ENCODE results near the gene PRKAG3. TPM values are rescaled to one million over a fixed set of nuclear protein-coding genes. Genes with fewer than 3 reads are reported as not detected.

The PRKAG3 gene
- polyA plus RNA-seq, 3 donors from 2014 or later = not detected

- H3K27ac Mint-ChIP-seq = no peak overlapping the region
- H3K4me3 Mint-ChIP-seq = no peak overlapping the region
- DNase-seq = no peak
- H3K4me1 Mint-ChIP-seq = no peaks in the 10 kb centered on the region
- no peaks in the 10 kb centered on the region for H3K9me3 Mint-ChIP-seq
- H3K27me3 Mint-ChIP-seq (ENCODE audit: low read depth in 3 of 3) = peaks cover 1 to 10% (median 5%) of the 10 kb centered on the region in 3 donors
- H3K36me3 Mint-ChIP-seq = no peaks in the 10 kb centered on the region
Observed at GRCh38 chr2:218811382-218811781, 20.2 kb downstream of the PRKAG3 start.

DNA sequence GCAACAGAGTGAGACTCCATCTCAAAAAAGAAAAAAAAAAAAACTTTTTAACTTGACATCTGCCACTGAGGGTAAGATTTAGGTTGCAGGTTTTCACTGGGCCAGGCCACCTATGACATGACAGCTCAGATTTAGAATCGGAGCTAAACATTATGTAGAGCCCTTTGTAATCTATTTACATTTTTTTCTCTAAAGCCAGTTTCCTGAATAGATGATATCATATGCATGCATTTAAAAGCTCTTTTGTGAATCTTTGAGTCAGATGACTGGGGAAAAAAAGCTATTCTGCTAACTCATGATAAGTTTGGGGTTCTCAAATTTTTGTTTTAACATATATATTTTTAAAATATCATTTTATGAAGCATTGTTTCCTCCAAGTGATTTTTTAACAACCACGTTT lies 21.3 kb downstream of the PRKAG3 start:
- peaks cover 0 to 4% (median under 1%) of the 10 kb centered on the region in 6 donors for H3K9me3 Mint-ChIP-seq
- no peak overlapping the region for H3K4me3 Mint-ChIP-seq
- no peaks in the 10 kb centered on the region for H3K4me1 Mint-ChIP-seq
- no peak overlapping the region for H3K27ac Mint-ChIP-seq
- peaks cover 1 to 11% (median 5%) of the 10 kb centered on the region in 3 donors for H3K27me3 Mint-ChIP-seq (ENCODE audit: low read depth in 3 of 3)
- H3K36me3 Mint-ChIP-seq = peaks cover 0 to under 1% (median 0%) of the 10 kb centered on the region in 3 donors
- DNase-seq = no peak

- Mint-ChIP-seq H3K27ac (no peak overlapping the region), H3K4me3 (no peak overlapping the region)
Observed at GRCh38 chr2:218809515-218809914, 22.1 kb downstream of the PRKAG3 start.

GRCh38 chr2:218807626-218808025 lies 24.0 kb downstream of the PRKAG3 start:
- Mint-ChIP-seq H3K36me3 (peaks cover 0 to 7% (median 0%) of the 10 kb centered on the region in 3 donors), H3K27ac (no peak overlapping the region), H3K4me3 (no peak overlapping the region), H3K27me3 (ENCODE audit: low read depth in 3 of 3) (peaks cover 3 to 23% (median 11%) of the 10 kb centered on the region in 3 donors), H3K4me1 (peaks cover 0 to under 1% of the 10 kb centered on the region in 2 donors), H3K9me3 (peaks cover 0 to 17% (median 9%) of the 10 kb centered on the region in 6 donors)
- no peak for DNase-seq

More at GRCh38 chr2:218809515-218809914, 22.1 kb downstream of the PRKAG3 start:
- peaks cover 1 to 19% (median 7%) of the 10 kb centered on the region in 3 donors for H3K27me3 Mint-ChIP-seq (ENCODE audit: low read depth in 3 of 3)
- DNase-seq = no peak
- no peaks in the 10 kb centered on the region for H3K4me1 Mint-ChIP-seq
- peaks cover 0 to 7% (median 0%) of the 10 kb centered on the region in 3 donors for H3K36me3 Mint-ChIP-seq
- H3K9me3 Mint-ChIP-seq = peaks cover 0 to 12% (median 6%) of the 10 kb centered on the region in 6 donors

DNA sequence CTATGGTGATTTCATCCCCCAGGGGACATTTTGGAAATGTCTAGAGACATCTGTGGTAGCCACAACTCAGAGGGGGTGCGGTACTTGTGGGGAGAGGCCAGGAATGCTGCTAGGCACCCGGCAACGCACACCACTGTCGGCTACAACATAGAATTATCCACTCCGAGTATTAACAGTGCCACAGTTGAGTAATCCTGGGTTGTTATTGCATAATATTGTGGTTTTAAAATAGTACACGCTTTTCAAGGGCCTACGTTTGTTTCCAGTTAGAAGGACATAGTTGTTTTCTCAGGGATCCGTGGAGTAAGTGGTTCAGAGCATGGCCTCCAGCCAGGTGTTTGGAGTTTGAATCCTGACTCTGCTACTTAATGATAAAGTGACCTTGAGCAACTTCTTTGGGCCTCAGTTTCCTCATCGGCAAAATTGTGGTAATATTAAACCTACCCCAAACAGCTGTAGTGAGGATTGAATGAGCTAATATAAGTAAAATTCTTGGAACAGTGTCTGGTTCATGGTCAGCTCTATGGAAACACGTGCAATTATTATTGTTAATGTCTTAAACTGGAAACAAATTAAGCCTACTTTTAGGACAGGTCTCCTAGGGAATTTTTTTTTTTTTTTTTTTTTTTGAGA lies 25.1 kb downstream of the PRKAG3 start:
- Mint-ChIP-seq H3K36me3 (peaks cover 0 to 7% (median 0%) of the 10 kb centered on the region in 3 donors), H3K27ac (no peak overlapping the region), H3K4me1 (peaks cover 4 to 5% of the 10 kb centered on the region in 2 donors), H3K27me3 (ENCODE audit: low read depth in 3 of 3) (peaks cover 7 to 26% (median 13%) of the 10 kb centered on the region in 3 donors), H3K4me3 (no peak overlapping the region), H3K9me3 (peaks cover 0 to 17% (median 9%) of the 10 kb centered on the region in 6 donors)
- DNase-seq = no peak

DNA sequence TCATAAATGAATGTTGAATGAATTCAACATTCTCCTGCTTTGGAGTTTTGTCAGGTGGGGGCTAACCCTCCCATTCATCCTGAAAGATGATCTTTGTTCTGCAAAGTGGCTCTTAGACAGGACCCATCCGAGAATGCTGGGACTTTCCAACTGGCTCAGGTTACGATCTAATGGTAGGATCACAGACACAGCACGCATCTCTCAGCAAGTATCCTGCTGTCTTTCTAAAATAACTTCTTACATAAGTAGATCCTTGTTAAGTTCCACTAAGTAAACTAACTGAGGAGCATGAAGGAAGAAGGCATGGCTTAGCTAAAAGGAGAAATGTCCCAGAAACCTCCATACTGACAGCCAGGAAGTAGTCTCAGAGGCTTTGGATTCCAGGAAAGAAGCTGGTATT lies 26.0 kb downstream of the PRKAG3 start:
- H3K36me3 Mint-ChIP-seq = peaks cover 0 to 7% (median 0%) of the 10 kb centered on the region in 3 donors
- no peak for DNase-seq

GRCh38 chr2:218804817-218805216 lies 26.8 kb downstream of the PRKAG3 start:
- H3K27ac Mint-ChIP-seq = no peak overlapping the region
- H3K27me3 Mint-ChIP-seq (ENCODE audit: low read depth in 3 of 3) = peaks cover 7 to 22% (median 13%) of the 10 kb centered on the region in 3 donors
- H3K4me1 Mint-ChIP-seq = peaks cover 4 to 5% of the 10 kb centered on the region in 2 donors
- peaks cover 0 to 7% (median 0%) of the 10 kb centered on the region in 3 donors for H3K36me3 Mint-ChIP-seq
- DNase-seq = no peak
- no peak overlapping the region for H3K4me3 Mint-ChIP-seq
- peaks cover 0 to 17% (median 9%) of the 10 kb centered on the region in 6 donors for H3K9me3 Mint-ChIP-seq

More for the DNA sequence above, 26.0 kb downstream of the PRKAG3 start:
- Mint-ChIP-seq H3K4me1 (peaks cover 4 to 5% of the 10 kb centered on the region in 2 donors), H3K27me3 (ENCODE audit: low read depth in 3 of 3) (peaks cover 7 to 22% (median 13%) of the 10 kb centered on the region in 3 donors), H3K4me3 (no peak overlapping the region), H3K9me3 (peaks cover 0 to 17% (median 9%) of the 10 kb centered on the region in 6 donors), H3K27ac (no peak overlapping the region)

- H3K9me3 Mint-ChIP-seq = peaks cover 0 to 17% (median 9%) of the 10 kb centered on the region in 6 donors
- H3K27ac Mint-ChIP-seq = no peak overlapping the region
- H3K27me3 Mint-ChIP-seq (ENCODE audit: low read depth in 3 of 3) = peaks cover 10 to 16% (median 12%) of the 10 kb centered on the region in 3 donors
- H3K4me1 Mint-ChIP-seq = peaks cover 4 to 5% of the 10 kb centered on the region in 2 donors
- DNase-seq = peak in 2 of 3 donors; percentile 0 to 13
- H3K36me3 Mint-ChIP-seq = peaks cover 0 to 7% (median 0%) of the 10 kb centered on the region in 3 donors
- no peak overlapping the region for H3K4me3 Mint-ChIP-seq
Observed at GRCh38 chr2:218802386-218802994, 29.1 kb downstream of the PRKAG3 start.

GRCh38 chr2:218799990-218800389 lies 31.6 kb downstream of the PRKAG3 start:
- no peak overlapping the region for H3K4me3 Mint-ChIP-seq
- peaks cover 4 to 5% of the 10 kb centered on the region in 2 donors for H3K4me1 Mint-ChIP-seq
- no peak for DNase-seq
- H3K27me3 Mint-ChIP-seq (ENCODE audit: low read depth in 3 of 3) = peaks cover 9 to 15% (median 10%) of the 10 kb centered on the region in 3 donors
- H3K27ac Mint-ChIP-seq = no peak overlapping the region
- peaks cover 0 to 3% (median 0%) of the 10 kb centered on the region in 3 donors for H3K36me3 Mint-ChIP-seq
- peaks cover 0 to 11% (median 7%) of the 10 kb centered on the region in 6 donors for H3K9me3 Mint-ChIP-seq

GRCh38 chr2:218798767-218799504 lies 32.7 kb downstream of the PRKAG3 start:
- DNase-seq = no peak
- no peak overlapping the region for H3K27ac Mint-ChIP-seq

GRCh38 chr2:218796691-218797090 lies 34.9 kb downstream of the PRKAG3 start:
- no peak overlapping the region for H3K4me3 Mint-ChIP-seq
- no peaks in the 10 kb centered on the region for H3K4me1 Mint-ChIP-seq
- DNase-seq = no peak
- H3K27ac Mint-ChIP-seq = no peak overlapping the region
- peaks cover 2 to 5% (median 5%) of the 10 kb centered on the region in 3 donors for H3K27me3 Mint-ChIP-seq (ENCODE audit: low read depth in 3 of 3)
- no peaks in the 10 kb centered on the region for H3K9me3 Mint-ChIP-seq
- no peaks in the 10 kb centered on the region for H3K36me3 Mint-ChIP-seq

More at GRCh38 chr2:218798767-218799504, 32.7 kb downstream of the PRKAG3 start:
- Mint-ChIP-seq H3K36me3 (no peaks in the 10 kb centered on the region), H3K9me3 (peaks cover 0 to under 1% (median 0%) of the 10 kb centered on the region in 6 donors), H3K4me1 (peaks cover 4 to 5% of the 10 kb centered on the region in 2 donors), H3K27me3 (ENCODE audit: low read depth in 3 of 3) (peaks cover 4 to 10% (median 6%) of the 10 kb centered on the region in 3 donors), H3K4me3 (no peak overlapping the region)

GRCh38 chr2:218792433-218792832 lies 39.2 kb downstream of the PRKAG3 start:
- Mint-ChIP-seq H3K9me3 (no peaks in the 10 kb centered on the region), H3K4me3 (no peak overlapping the region), H3K27me3 (ENCODE audit: low read depth in 3 of 3) (peaks cover 3 to 6% (median 4%) of the 10 kb centered on the region in 3 donors), H3K27ac (no peak overlapping the region), H3K4me1 (no peaks in the 10 kb centered on the region), H3K36me3 (no peaks in the 10 kb centered on the region)
- DNase-seq = no peak

DNA sequence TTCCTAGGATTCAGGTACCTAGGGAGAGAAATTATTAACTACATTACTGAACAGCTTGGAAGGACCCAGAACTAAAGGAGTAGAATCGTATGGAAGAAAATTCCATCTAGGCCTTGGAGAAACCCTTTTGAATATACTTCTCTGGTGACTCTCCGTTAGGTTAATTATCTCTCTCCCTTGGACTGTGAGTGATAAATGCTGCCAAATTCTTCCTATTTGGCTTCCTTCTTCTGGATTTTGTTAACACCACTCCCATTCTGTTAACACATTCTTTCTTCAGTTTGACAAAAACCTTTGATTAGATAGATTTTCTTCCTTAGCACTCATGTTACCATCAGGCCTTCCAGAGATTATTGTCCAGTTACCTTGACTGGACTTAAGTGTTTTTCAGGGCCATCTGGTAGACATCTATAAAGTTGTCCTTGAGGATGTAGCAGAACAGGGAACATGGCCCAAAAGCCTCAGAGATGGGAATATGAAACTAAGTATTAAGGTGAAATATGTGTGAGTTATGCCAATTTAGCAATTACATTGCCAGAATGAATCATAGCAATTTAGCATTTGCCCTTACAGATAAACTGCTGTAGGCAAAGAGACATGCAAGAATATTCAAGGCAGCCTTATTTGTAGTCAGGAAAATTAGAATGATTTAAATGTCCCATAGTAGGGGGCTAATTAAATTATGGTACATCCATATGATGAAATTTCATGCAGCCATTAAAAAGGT lies 42.9 kb downstream of the PRKAG3 start:
- H3K27ac Mint-ChIP-seq = no peak overlapping the region
- H3K9me3 Mint-ChIP-seq = peaks cover 0 to 1% (median 0%) of the 10 kb centered on the region in 6 donors
- H3K27me3 Mint-ChIP-seq (ENCODE audit: low read depth in 3 of 3) = peaks cover 2 to 11% (median 3%) of the 10 kb centered on the region in 3 donors

More for the DNA sequence above, 42.9 kb downstream of the PRKAG3 start:
- no peak for DNase-seq
- Mint-ChIP-seq H3K36me3 (no peaks in the 10 kb centered on the region), H3K4me3 (no peak overlapping the region), H3K4me1 (no peaks in the 10 kb centered on the region)

Measured in immature natural killer cell (primary cell).